ENCODE results near the gene ARX. TPM values are rescaled to one million over a fixed set of nuclear protein-coding genes. Genes with fewer than 3 reads are reported as not detected.
A peak's percentile ranks its signal among the peaks of the same experiment; 100 is the strongest.

ARX gene
- total RNA-seq (not detected), polyA plus RNA-seq (0.09 TPM)
- long read RNA-seq, donor 1: 0 reads
- long read RNA-seq, donor 2: 0 reads
- long read RNA-seq, donor 3: 0 reads
- long read RNA-seq, donor 4: 0 reads
- long read RNA-seq, donor 5: 0 reads
- long read RNA-seq, donor 6: 0 reads
- long read RNA-seq, donor 7: 0 reads
- long read RNA-seq, donor 8: 0 reads
- long read RNA-seq, donor 9: 0 reads
- long read RNA-seq, donor 10: 0 reads

GRCh38 chrX:25015486-25016360, at the start of gene ARX:
Gene ARX, minus strand, starts transcription at chrX:25015965. Its CDS starts 228 bp downstream, at chrX:25015737.
- H3K4me3 ChIP-seq (ENCODE audit: low read length in 2 of 2): no peak within 1 kb of the TSS
- peaks cover 0 to 22% of the 10 kb centered on the region in 2 donors for H3K9me3 ChIP-seq (ENCODE audit: control insufficient read depth in 2 of 2, insufficient read depth in 1 of 2, low read length in 1 of 2)
- no peaks in the 10 kb centered on the region for H3K36me3 ChIP-seq (ENCODE audit: control insufficient read depth in 2 of 2, insufficient read depth in 2 of 2, low read length in 1 of 2)
- peak in 7 of 9 donors; percentile 24 to 74 (median 48) for DNase-seq (ENCODE audit: low read depth in 6 of 9, low spot score in 9 of 9)
- H3K4me1 ChIP-seq (ENCODE audit: control insufficient read depth in 2 of 2, insufficient read depth in 2 of 2, low read length in 2 of 2): peaks cover 0 to 16% of the 10 kb centered on the region in 2 donors
- H3K27me3 ChIP-seq (ENCODE audit: control insufficient read depth in 2 of 2, insufficient read depth in 1 of 2, low read length in 1 of 2): peaks cover 48 to 97% of the 10 kb centered on the region in 2 donors
- H3K27ac ChIP-seq (ENCODE audit: low read depth in 1 of 2, low read length in 1 of 2): no peak within 1 kb of the TSS
- 6% methylated on average over 58 of the region's 58 CpGs for WGBS

DNA sequence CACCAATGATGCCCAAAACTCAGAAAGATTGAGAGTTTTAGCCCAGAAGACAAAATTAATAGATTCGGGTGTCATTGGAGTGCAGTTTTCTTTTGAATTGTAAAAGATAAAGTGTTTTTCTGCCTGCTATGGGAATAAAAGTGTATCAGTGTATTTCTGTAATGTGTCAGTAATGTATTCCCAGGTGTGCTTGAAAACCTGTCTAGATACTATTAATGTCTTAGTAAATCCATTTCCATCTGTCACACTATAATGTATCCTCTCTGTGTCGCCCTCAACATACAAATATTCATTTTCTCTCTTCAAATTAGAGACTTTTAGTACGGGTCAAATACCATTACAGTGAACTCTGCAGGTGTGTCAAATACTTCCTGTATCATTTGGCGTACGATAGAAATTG, 43.5 kb upstream of the ARX start:
- 92% methylated on average over 5 of the region's 5 CpGs for WGBS
- H3K9me3 ChIP-seq (ENCODE audit: control insufficient read depth in 2 of 2, insufficient read depth in 1 of 2, low read length in 1 of 2): no peaks in the 10 kb centered on the region
- DNase-seq (ENCODE audit: low read depth in 6 of 9, low spot score in 9 of 9): no peak
- no peaks in the 10 kb centered on the region for H3K4me1 ChIP-seq (ENCODE audit: control insufficient read depth in 2 of 2, insufficient read depth in 2 of 2, low read length in 2 of 2)
- H3K27me3 ChIP-seq (ENCODE audit: control insufficient read depth in 2 of 2, insufficient read depth in 1 of 2, low read length in 1 of 2): no peaks in the 10 kb centered on the region
- H3K36me3 ChIP-seq (ENCODE audit: control insufficient read depth in 2 of 2, insufficient read depth in 2 of 2, low read length in 1 of 2): no peaks in the 10 kb centered on the region
- H3K27ac ChIP-seq (ENCODE audit: low read depth in 1 of 2, low read length in 1 of 2): no peak overlapping the region
- no peak overlapping the region for H3K4me3 ChIP-seq (ENCODE audit: low read length in 2 of 2)

GRCh38 chrX:25052798-25053534, 37.2 kb upstream of the ARX start:
- no peak overlapping the region for H3K27ac ChIP-seq (ENCODE audit: low read depth in 1 of 2, low read length in 1 of 2)
- no peaks in the 10 kb centered on the region for H3K27me3 ChIP-seq (ENCODE audit: control insufficient read depth in 2 of 2, insufficient read depth in 1 of 2, low read length in 1 of 2)
- no peak for DNase-seq (ENCODE audit: low read depth in 6 of 9, low spot score in 9 of 9)
- no peaks in the 10 kb centered on the region for H3K9me3 ChIP-seq (ENCODE audit: control insufficient read depth in 2 of 2, insufficient read depth in 1 of 2, low read length in 1 of 2)
- peaks cover 0 to 3% of the 10 kb centered on the region in 2 donors for H3K4me1 ChIP-seq (ENCODE audit: control insufficient read depth in 2 of 2, insufficient read depth in 2 of 2, low read length in 2 of 2)
- 91% methylated on average over 4 of the region's 4 CpGs for WGBS
- no peaks in the 10 kb centered on the region for H3K36me3 ChIP-seq (ENCODE audit: control insufficient read depth in 2 of 2, insufficient read depth in 2 of 2, low read length in 1 of 2)
- H3K4me3 ChIP-seq (ENCODE audit: low read length in 2 of 2): no peak overlapping the region

DNA sequence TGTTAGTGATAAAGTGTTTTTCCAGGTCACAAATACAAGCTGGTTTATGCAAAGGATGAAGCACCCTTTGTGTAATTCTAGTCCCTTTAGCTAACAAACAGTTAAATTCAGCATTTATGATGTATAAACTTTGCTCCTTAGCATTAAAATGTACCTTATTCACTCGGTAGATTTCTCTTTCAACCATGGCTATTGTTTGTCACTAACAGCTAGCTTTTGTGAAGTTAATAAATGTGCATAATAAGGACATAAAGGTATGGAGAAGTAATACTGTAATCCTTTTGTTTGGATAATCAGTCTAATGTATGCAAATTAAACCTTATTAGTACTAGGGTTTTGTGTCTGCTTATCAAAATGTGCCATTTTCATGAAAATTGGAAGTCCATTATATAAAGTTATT, 34.2 kb upstream of the ARX start:
- Histone ChIP-seq H3K27ac (ENCODE audit: low read depth in 1 of 2, low read length in 1 of 2) (no peak overlapping the region), H3K4me1 (ENCODE audit: control insufficient read depth in 2 of 2, insufficient read depth in 2 of 2, low read length in 2 of 2) (peaks cover 0 to 3% of the 10 kb centered on the region in 2 donors)

GRCh38 chrX:25049357-25049756, 33.6 kb upstream of the ARX start:
- peak in 1 of 9 donors; percentile 22 for DNase-seq (ENCODE audit: low read depth in 6 of 9, low spot score in 9 of 9)
- 16% methylated on average over 5 of the region's 5 CpGs for WGBS
- no peaks in the 10 kb centered on the region for H3K27me3 ChIP-seq (ENCODE audit: control insufficient read depth in 2 of 2, insufficient read depth in 1 of 2, low read length in 1 of 2)

More for the DNA sequence above, 34.2 kb upstream of the ARX start:
- H3K27me3 ChIP-seq (ENCODE audit: control insufficient read depth in 2 of 2, insufficient read depth in 1 of 2, low read length in 1 of 2): no peaks in the 10 kb centered on the region
- DNase-seq (ENCODE audit: low read depth in 6 of 9, low spot score in 9 of 9): no peak
- H3K36me3 ChIP-seq (ENCODE audit: control insufficient read depth in 2 of 2, insufficient read depth in 2 of 2, low read length in 1 of 2): no peaks in the 10 kb centered on the region
- 87% methylated on average over 1 of the region's 1 CpG for WGBS
- H3K9me3 ChIP-seq (ENCODE audit: control insufficient read depth in 2 of 2, insufficient read depth in 1 of 2, low read length in 1 of 2): no peaks in the 10 kb centered on the region
- no peak overlapping the region for H3K4me3 ChIP-seq (ENCODE audit: low read length in 2 of 2)

DNA sequence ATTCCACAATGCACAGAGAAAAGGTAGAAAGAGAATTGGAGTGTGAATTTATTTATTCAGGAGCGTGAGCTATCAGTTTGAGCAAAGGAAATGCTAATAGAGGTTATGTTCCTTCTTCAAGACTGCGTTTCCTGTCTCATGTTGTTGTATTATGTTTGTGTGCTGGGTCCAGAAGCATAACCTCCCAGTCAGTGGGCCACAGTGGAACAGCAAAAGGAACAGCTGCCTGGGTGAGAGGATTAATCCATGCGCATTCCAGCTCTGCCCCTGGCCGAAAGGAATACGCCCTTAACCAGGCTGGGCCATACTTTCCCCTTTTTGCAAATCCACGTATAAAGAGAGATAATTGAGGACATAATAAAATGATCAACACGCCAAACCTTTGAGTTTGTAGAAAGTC, 32.4 kb upstream of the ARX start:
- no peak for DNase-seq (ENCODE audit: low read depth in 6 of 9, low spot score in 9 of 9)
- Histone ChIP-seq H3K27ac (ENCODE audit: low read depth in 1 of 2, low read length in 1 of 2) (no peak overlapping the region), H3K9me3 (ENCODE audit: control insufficient read depth in 2 of 2, insufficient read depth in 1 of 2, low read length in 1 of 2) (no peaks in the 10 kb centered on the region), H3K36me3 (ENCODE audit: control insufficient read depth in 2 of 2, insufficient read depth in 2 of 2, low read length in 1 of 2) (no peaks in the 10 kb centered on the region), H3K4me1 (ENCODE audit: control insufficient read depth in 2 of 2, insufficient read depth in 2 of 2, low read length in 2 of 2) (peaks cover 0 to 3% of the 10 kb centered on the region in 2 donors), H3K4me3 (ENCODE audit: low read length in 2 of 2) (no peak overlapping the region), H3K27me3 (ENCODE audit: control insufficient read depth in 2 of 2, insufficient read depth in 1 of 2, low read length in 1 of 2) (no peaks in the 10 kb centered on the region)
- 94% methylated on average over 7 of the region's 7 CpGs for WGBS

More at GRCh38 chrX:25049357-25049756, 33.6 kb upstream of the ARX start:
- H3K4me1 ChIP-seq (ENCODE audit: control insufficient read depth in 2 of 2, insufficient read depth in 2 of 2, low read length in 2 of 2): peaks cover 0 to 3% of the 10 kb centered on the region in 2 donors
- H3K4me3 ChIP-seq (ENCODE audit: low read length in 2 of 2): no peak overlapping the region
- H3K27ac ChIP-seq (ENCODE audit: low read depth in 1 of 2, low read length in 1 of 2): no peak overlapping the region
- no peaks in the 10 kb centered on the region for H3K36me3 ChIP-seq (ENCODE audit: control insufficient read depth in 2 of 2, insufficient read depth in 2 of 2, low read length in 1 of 2)
- no peaks in the 10 kb centered on the region for H3K9me3 ChIP-seq (ENCODE audit: control insufficient read depth in 2 of 2, insufficient read depth in 1 of 2, low read length in 1 of 2)

DNA sequence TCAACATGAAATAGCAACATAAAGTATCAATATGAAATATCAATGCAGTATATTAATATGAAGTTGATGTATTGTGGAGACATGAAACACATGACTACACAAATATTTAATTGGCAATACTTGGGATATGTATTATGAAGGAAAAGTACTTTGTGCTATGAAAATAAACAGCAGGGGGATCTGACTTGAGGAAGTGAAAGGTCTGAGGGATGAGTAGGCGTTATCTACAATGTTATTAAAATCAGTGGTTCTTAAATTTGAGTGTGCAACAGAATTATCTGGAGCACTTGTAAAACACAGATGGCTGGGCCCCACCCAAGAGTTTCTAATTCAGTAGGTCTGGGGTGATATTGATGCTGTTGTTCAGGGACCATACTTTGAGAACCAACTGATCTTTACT, 27.4 kb upstream of the ARX start:
- Histone ChIP-seq H3K4me1 (ENCODE audit: control insufficient read depth in 2 of 2, insufficient read depth in 2 of 2, low read length in 2 of 2) (no peaks in the 10 kb centered on the region), H3K4me3 (ENCODE audit: low read length in 2 of 2) (no peak overlapping the region), H3K27ac (ENCODE audit: low read depth in 1 of 2, low read length in 1 of 2) (no peak overlapping the region), H3K36me3 (ENCODE audit: control insufficient read depth in 2 of 2, insufficient read depth in 2 of 2, low read length in 1 of 2) (no peaks in the 10 kb centered on the region), H3K9me3 (ENCODE audit: control insufficient read depth in 2 of 2, insufficient read depth in 1 of 2, low read length in 1 of 2) (no peaks in the 10 kb centered on the region), H3K27me3 (ENCODE audit: control insufficient read depth in 2 of 2, insufficient read depth in 1 of 2, low read length in 1 of 2) (no peaks in the 10 kb centered on the region)
- WGBS: 83% methylated on average over 1 of the region's 1 CpG
- DNase-seq (ENCODE audit: low read depth in 6 of 9, low spot score in 9 of 9): no peak

DNA sequence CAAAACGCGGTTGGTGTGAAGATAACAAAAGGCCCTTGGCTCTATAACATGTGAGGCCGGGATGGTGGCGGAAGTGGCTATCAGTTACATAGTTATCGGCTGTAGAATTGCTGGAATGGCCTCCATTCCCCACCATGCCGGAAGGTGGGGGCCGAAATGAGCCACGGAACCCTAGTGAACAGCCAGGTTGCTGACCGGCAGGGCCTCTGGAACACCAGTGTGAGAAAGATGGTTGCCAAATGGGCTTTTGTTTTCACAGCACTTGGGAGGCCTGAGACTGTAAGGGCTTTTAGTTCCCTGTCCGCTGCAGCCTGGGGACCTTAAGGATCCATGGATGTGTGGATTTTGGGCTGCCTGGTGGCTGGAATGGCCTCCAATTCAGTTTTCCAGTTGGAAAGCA, 23.3 kb upstream of the ARX start:
- DNase-seq (ENCODE audit: low read depth in 6 of 9, low spot score in 9 of 9): no peak
- no peaks in the 10 kb centered on the region for H3K27me3 ChIP-seq (ENCODE audit: control insufficient read depth in 2 of 2, insufficient read depth in 1 of 2, low read length in 1 of 2)
- no peaks in the 10 kb centered on the region for H3K4me1 ChIP-seq (ENCODE audit: control insufficient read depth in 2 of 2, insufficient read depth in 2 of 2, low read length in 2 of 2)
- H3K9me3 ChIP-seq (ENCODE audit: control insufficient read depth in 2 of 2, insufficient read depth in 1 of 2, low read length in 1 of 2): no peaks in the 10 kb centered on the region
- no peak overlapping the region for H3K27ac ChIP-seq (ENCODE audit: low read depth in 1 of 2, low read length in 1 of 2)
- no peak overlapping the region for H3K4me3 ChIP-seq (ENCODE audit: low read length in 2 of 2)
- H3K36me3 ChIP-seq (ENCODE audit: control insufficient read depth in 2 of 2, insufficient read depth in 2 of 2, low read length in 1 of 2): no peaks in the 10 kb centered on the region
- 94% methylated on average over 10 of the region's 10 CpGs for WGBS

DNA sequence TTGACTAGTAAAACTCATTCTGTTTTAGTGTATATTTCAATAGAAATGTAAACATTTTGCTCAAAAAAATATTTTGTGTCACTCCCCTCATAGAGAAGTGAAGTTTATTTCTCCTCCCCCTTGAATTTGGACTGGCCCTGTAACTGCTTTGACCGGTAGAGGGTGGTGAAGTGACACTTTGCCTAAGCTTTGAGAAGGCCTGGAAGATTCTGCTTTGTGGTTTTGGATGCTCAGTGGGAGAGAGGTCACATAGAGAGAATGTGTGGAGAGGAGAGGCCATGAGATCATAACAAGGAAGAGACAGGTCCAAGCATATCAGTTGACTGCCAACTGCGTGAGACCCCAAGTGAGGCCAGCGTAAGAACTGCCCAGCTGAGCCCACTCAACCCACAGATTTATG, 19.1 kb upstream of the ARX start:
- Histone ChIP-seq H3K4me3 (ENCODE audit: low read length in 2 of 2) (no peak overlapping the region), H3K27ac (ENCODE audit: low read depth in 1 of 2, low read length in 1 of 2) (no peak overlapping the region), H3K4me1 (ENCODE audit: control insufficient read depth in 2 of 2, insufficient read depth in 2 of 2, low read length in 2 of 2) (no peaks in the 10 kb centered on the region), H3K9me3 (ENCODE audit: control insufficient read depth in 2 of 2, insufficient read depth in 1 of 2, low read length in 1 of 2) (no peaks in the 10 kb centered on the region), H3K27me3 (ENCODE audit: control insufficient read depth in 2 of 2, insufficient read depth in 1 of 2, low read length in 1 of 2) (no peaks in the 10 kb centered on the region), H3K36me3 (ENCODE audit: control insufficient read depth in 2 of 2, insufficient read depth in 2 of 2, low read length in 1 of 2) (no peaks in the 10 kb centered on the region)
- DNase-seq (ENCODE audit: low read depth in 6 of 9, low spot score in 9 of 9): no peak
- 90% methylated on average over 3 of the region's 3 CpGs for WGBS
